IPS DF 6.9 (cell line): Measurements from ENCODE around the gene NLE1.
"Not testable (repeated sequence)": the region's sequence is repeated elsewhere in the genome, so short reads cannot be mapped to it uniquely, and the experiment has no call there.

Experiments
- DNase-seq: peaks from one replicate; pipeline ENCODE4 v3.0.0-alpha.2; 2013; ENCODE audit warnings: low read depth, low spot score
- H3K27ac ChIP-seq: one replicate; pipeline ENCODE4 v1.5.1; 2013; ENCODE audit warnings: low read length, control low read depth
- H3K27me3 ChIP-seq: 2 replicates; pipeline ENCODE4 v1.6.1; 2013; ENCODE audit warnings: mild to moderate bottlenecking, low read length; ENCODE audit not compliant: control insufficient read depth, insufficient read depth
- H3K36me3 ChIP-seq: 2 replicates; pipeline ENCODE4 v1.6.1; 2013; ENCODE audit warnings: low read length; ENCODE audit not compliant: control insufficient read depth, insufficient read depth
- H3K4me1 ChIP-seq: 2 replicates; pipeline ENCODE4 v1.6.1; 2013; ENCODE audit warnings: low read length; ENCODE audit not compliant: control insufficient read depth, insufficient read depth
- H3K4me3 ChIP-seq: 2 replicates; pipeline ENCODE4 v1.5.1; 2013; ENCODE audit warnings: mild to moderate bottlenecking, low read length
- H3K9me3 ChIP-seq: 2 replicates; pipeline ENCODE4 v1.6.1; 2013; ENCODE audit warnings: low read length, inconsistent platforms; ENCODE audit not compliant: control insufficient read depth, insufficient read depth
- WGBS: extraction: QIAGEN DNeasy Blood & Tissue Kit; methylation state at CpG from one replicate; pipeline ENCODE4 v1.1.7; 2013; ENCODE audit warnings: mixed read lengths, missing lambda C conversion rate; ENCODE audit not compliant: insufficient read length, insufficient coverage; 5-methylcytosine and 5-hydroxymethylcytosine counted together

Gene NLE1

GRCh38 chr17:35163886-35164285, 21.8 kb upstream of the NLE1 start:
- no peaks in the 10 kb centered on the region for H3K9me3 ChIP-seq
- no CpG with 5 or more reads among the region's 7 CpGs for WGBS

GRCh38 chr17:35162755-35163154, 20.7 kb upstream of the NLE1 start:
- Histone ChIP-seq H3K27me3 (no peaks in the 10 kb centered on the region), H3K4me1 (no peaks in the 10 kb centered on the region), H3K9me3 (no peaks in the 10 kb centered on the region), H3K4me3 (no peak overlapping the region), H3K36me3 (no peaks in the 10 kb centered on the region), H3K27ac (no peak overlapping the region)
- no CpG with 5 or more reads among the region's 4 CpGs for WGBS
- DNase-seq: no peak

More at GRCh38 chr17:35163886-35164285, 21.8 kb upstream of the NLE1 start:
- no peaks in the 10 kb centered on the region for H3K4me1 ChIP-seq
- no peak overlapping the region for H3K4me3 ChIP-seq
- no peaks in the 10 kb centered on the region for H3K36me3 ChIP-seq
- H3K27me3 ChIP-seq: no peaks in the 10 kb centered on the region
- no peak overlapping the region for H3K27ac ChIP-seq
- no peak for DNase-seq

GRCh38 chr17:35161281-35161761, 19.2 kb upstream of the NLE1 start:
- H3K4me3 ChIP-seq: no peak overlapping the region
- H3K4me1 ChIP-seq: no peaks in the 10 kb centered on the region
- no CpG with 5 or more reads among the region's 3 CpGs for WGBS
- no peaks in the 10 kb centered on the region for H3K36me3 ChIP-seq
- no peak overlapping the region for H3K27ac ChIP-seq
- H3K27me3 ChIP-seq: no peaks in the 10 kb centered on the region
- no peaks in the 10 kb centered on the region for H3K9me3 ChIP-seq
- no peak for DNase-seq

- H3K4me3 ChIP-seq: no peak overlapping the region
- DNase-seq: no peak
- H3K36me3 ChIP-seq: no peaks in the 10 kb centered on the region
- H3K4me1 ChIP-seq: no peaks in the 10 kb centered on the region
- H3K9me3 ChIP-seq: no peaks in the 10 kb centered on the region
- no peaks in the 10 kb centered on the region for H3K27me3 ChIP-seq
- whole genome bisulfite sequencing: no CpG with 5 or more reads among the region's 13 CpGs
- no peak overlapping the region for H3K27ac ChIP-seq
Measured at GRCh38 chr17:35160354-35161201, 18.5 kb upstream of the NLE1 start.

- no peak for DNase-seq
- H3K4me3 ChIP-seq: no peak overlapping the region
- H3K36me3 ChIP-seq: no peaks in the 10 kb centered on the region
- no peaks in the 10 kb centered on the region for H3K27me3 ChIP-seq
- no peaks in the 10 kb centered on the region for H3K4me1 ChIP-seq
- H3K9me3 ChIP-seq: no peaks in the 10 kb centered on the region
- WGBS: no CpG with 5 or more reads among the region's 2 CpGs
- H3K27ac ChIP-seq: no peak overlapping the region
Measured at GRCh38 chr17:35159940-35160339, 17.8 kb upstream of the NLE1 start.

GRCh38 chr17:35155246-35155645, 13.1 kb upstream of the NLE1 start:
- H3K27ac ChIP-seq: no peak overlapping the region
- no peaks in the 10 kb centered on the region for H3K36me3 ChIP-seq
- no peaks in the 10 kb centered on the region for H3K27me3 ChIP-seq
- no peak for DNase-seq
- no CpG with 5 or more reads among the region's 7 CpGs for WGBS
- H3K4me1 ChIP-seq: no peaks in the 10 kb centered on the region
- H3K4me3 ChIP-seq: no peak overlapping the region
- no peaks in the 10 kb centered on the region for H3K9me3 ChIP-seq

GRCh38 chr17:35154196-35155165, 12.4 kb upstream of the NLE1 start:
- no peaks in the 10 kb centered on the region for H3K36me3 ChIP-seq
- H3K9me3 ChIP-seq: no peaks in the 10 kb centered on the region
- no CpG with 5 or more reads among the region's 13 CpGs for WGBS
- H3K27me3 ChIP-seq: no peaks in the 10 kb centered on the region
- H3K27ac ChIP-seq: no peak overlapping the region
- DNase-seq: no peak
- no peak overlapping the region for H3K4me3 ChIP-seq
- H3K4me1 ChIP-seq: no peaks in the 10 kb centered on the region

GRCh38 chr17:35152421-35153140, 10.5 kb upstream of the NLE1 start:
- no peaks in the 10 kb centered on the region for H3K4me1 ChIP-seq
- H3K4me3 ChIP-seq: no peak overlapping the region
- WGBS: no CpG with 5 or more reads among the region's 13 CpGs
- DNase-seq: no peak
- no peaks in the 10 kb centered on the region for H3K36me3 ChIP-seq
- no peaks in the 10 kb centered on the region for H3K9me3 ChIP-seq
- no peaks in the 10 kb centered on the region for H3K27me3 ChIP-seq
- no peak overlapping the region for H3K27ac ChIP-seq

GRCh38 chr17:35151080-35151479, 9.0 kb upstream of the NLE1 start:
- H3K27me3 ChIP-seq, H3K36me3 ChIP-seq, H3K4me3 ChIP-seq, H3K4me1 ChIP-seq, DNase-seq, H3K27ac ChIP-seq, H3K9me3 ChIP-seq: not testable (repeated sequence)
- WGBS: no CpG with 5 or more reads among the region's 29 CpGs

GRCh38 chr17:35149941-35150340, 7.8 kb upstream of the NLE1 start:
- Histone ChIP-seq H3K36me3 (no peaks in the 10 kb centered on the region), H3K4me3 (no peak overlapping the region), H3K4me1 (no peaks in the 10 kb centered on the region), H3K27ac (no peak overlapping the region), H3K27me3 (no peaks in the 10 kb centered on the region), H3K9me3 (no peaks in the 10 kb centered on the region)
- WGBS: no CpG with 5 or more reads among the region's 11 CpGs
- DNase-seq: no peak
